OCI-LY7 (cell line): ENCODE results near the gene ULBP3. TPM values are rescaled to one million over a fixed set of nuclear protein-coding genes. Genes with fewer than 3 reads are reported as not detected.
"Not testable (repeated sequence)": the region's sequence is repeated elsewhere in the genome, so short reads cannot be mapped to it uniquely, and the experiment has no call there.

Experiments used
- BruUV-seq: library from RNA; stranded (reverse); fragments of 400-500 nt; replicated peaks from 2 replicates; lab custom pipeline; 2021; lab: Mats Ljungman, UMichigan
- CTCF ChIA-PET: fragments of 300-600 bp; sonication (Branson Sonifier 250); formaldehyde crosslinking; loops from one replicate; lab custom pipeline; 2022; ENCODE audit warnings: antibody characterized with exemption; ENCODE audit not compliant: unreplicated experiment; lab: Charles Lee
- POLR2A ChIA-PET: fragments of 300-600 bp; sonication (Branson Sonifier 250); formaldehyde crosslinking; loops from one replicate; lab custom pipeline; 2022; ENCODE audit warnings: antibody characterized with exemption; lab: Charles Lee
- DNase-seq: peaks from one replicate; pipeline ENCODE4 v3.0.0-alpha.2; 2015; ENCODE audit warnings: low spot score
- H2AFZ ChIP-seq: fragments of 200-600 bp; sonication (generic), shearing (Covaris generic); 2 replicates; pipeline ENCODE4 v1.6.1; 2014; ENCODE audit warnings: mild to moderate bottlenecking, antibody characterized with exemption, low read length, moderate library complexity
- H3K27ac ChIP-seq: fragments of 200-600 bp; sonication (generic); 2 replicates; pipeline ENCODE4 v1.5.1; 2014; ENCODE audit warnings: mixed run types, low read depth, mild to moderate bottlenecking, moderate library complexity, low read length, inconsistent platforms; ENCODE audit not compliant: poor library complexity, severe bottlenecking
- H3K36me3 ChIP-seq: fragments of 200-600 bp; sonication (generic); 2 replicates; pipeline ENCODE4 v1.6.1; 2014; ENCODE audit warnings: mild to moderate bottlenecking, antibody characterized with exemption, low read length, moderate library complexity, mixed read lengths; ENCODE audit not compliant: insufficient read depth
- H3K4me1 ChIP-seq: fragments of 200-600 bp; sonication (generic); 2 replicates; pipeline ENCODE4 v1.5.1; 2014; ENCODE audit warnings: mild to moderate bottlenecking, low read length; ENCODE audit not compliant: insufficient read depth, poor library complexity, severe bottlenecking
- H3K4me2 ChIP-seq: fragments of 200-600 bp; sonication (generic); 2 replicates; pipeline ENCODE4 v1.6.1; 2014; ENCODE audit warnings: mild to moderate bottlenecking, low read length
- H3K4me3 ChIP-seq: fragments of 200-600 bp; sonication (generic); 2 replicates; pipeline ENCODE4 v1.5.1; 2014; ENCODE audit warnings: mild to moderate bottlenecking, low read depth, low read length; ENCODE audit not compliant: poor library complexity, severe bottlenecking
- H3K79me2 ChIP-seq: fragments of 200-600 bp; sonication (generic); 2 replicates; pipeline ENCODE4 v1.6.1; 2016; ENCODE audit warnings: low read depth, mild to moderate bottlenecking, low read length, moderate library complexity, mixed read lengths; ENCODE audit not compliant: insufficient read depth
- H3K9me2 ChIP-seq: fragments of 200-600 bp; sonication (generic); 2 replicates; pipeline ENCODE4 v1.6.1; 2016; ENCODE audit warnings: mild to moderate bottlenecking, low read length, mixed read lengths; ENCODE audit not compliant: insufficient read depth
- H3K9me3 ChIP-seq: fragments of 200-600 bp; sonication (generic); 2 replicates; pipeline ENCODE4 v1.6.1; 2014; ENCODE audit warnings: mild to moderate bottlenecking, mixed run types, low read length, mixed read lengths
- H4K20me1 ChIP-seq: fragments of 200-600 bp; sonication (generic); 2 replicates; pipeline ENCODE4 v1.6.1; 2014; ENCODE audit warnings: mild to moderate bottlenecking, antibody characterized with exemption, low read length, moderate library complexity, mixed read lengths; ENCODE audit not compliant: insufficient read depth
- EZH2phosphoT487 ChIP-seq: fragments of 200-600 bp; sonication (generic); IDR thresholded peaks from 2 replicates; pipeline ENCODE4 v1.6.1; 2018; ENCODE audit warnings: low read depth, borderline replicate concordance, mild to moderate bottlenecking, mixed run types, antibody characterized with exemption, low read length, moderate library complexity, mixed read lengths
- intact Hi-C: fragments of 100-400 bp; cut with micrococcal nuclease; formaldehyde crosslinking; loops from one replicate; pipeline ENCODE4 v1.10.0; 2022; ENCODE audit not compliant: unreplicated experiment
- total RNA-seq, 2 experiments: library from RNA; depleted of rRNA in 1 of 2; stranded (reverse); fragments of >200 nt in 1 of 2; shearing (Covaris generic) in 1 of 2; gene quantifications; 2 replicates each; pipeline ENCODE4 v1.2.3, GENCODE V29; 2014 to 2022
- TF ChIP-seq, protein P1 (sequence below): fragments of 200-600 bp; sonication (generic); conservative IDR thresholded peaks from 2 replicates; pipeline ENCODE4 v1.5.1; 2014; ENCODE audit warnings: mild to moderate bottlenecking, antibody characterized with exemption, low read length, moderate library complexity, mixed read lengths

Gene ULBP3
- total RNA-seq, 2 experiments from 2014 or later: 3.5 to 4.3 TPM

GRCh38 chr6:150024646-150025155 lies 44.2 kb downstream of the ULBP3 start:
- Histone ChIP-seq H3K4me2 (no peak overlapping the region), H3K79me2 (no peaks in the 10 kb centered on the region), H3K36me3 (no peaks in the 10 kb centered on the region), H2AFZ (no peak overlapping the region), H3K4me1 (peaks cover 6% of the 10 kb centered on the region), H4K20me1 (no peaks in the 10 kb centered on the region), H3K27ac (no peak overlapping the region), H3K4me3 (no peak overlapping the region), H3K9me2 (no peaks in the 10 kb centered on the region), H3K9me3 (no peaks in the 10 kb centered on the region)
- TF ChIP-seq EZH2phosphoT487: no peak
- TF ChIP-seq, protein P1, sequence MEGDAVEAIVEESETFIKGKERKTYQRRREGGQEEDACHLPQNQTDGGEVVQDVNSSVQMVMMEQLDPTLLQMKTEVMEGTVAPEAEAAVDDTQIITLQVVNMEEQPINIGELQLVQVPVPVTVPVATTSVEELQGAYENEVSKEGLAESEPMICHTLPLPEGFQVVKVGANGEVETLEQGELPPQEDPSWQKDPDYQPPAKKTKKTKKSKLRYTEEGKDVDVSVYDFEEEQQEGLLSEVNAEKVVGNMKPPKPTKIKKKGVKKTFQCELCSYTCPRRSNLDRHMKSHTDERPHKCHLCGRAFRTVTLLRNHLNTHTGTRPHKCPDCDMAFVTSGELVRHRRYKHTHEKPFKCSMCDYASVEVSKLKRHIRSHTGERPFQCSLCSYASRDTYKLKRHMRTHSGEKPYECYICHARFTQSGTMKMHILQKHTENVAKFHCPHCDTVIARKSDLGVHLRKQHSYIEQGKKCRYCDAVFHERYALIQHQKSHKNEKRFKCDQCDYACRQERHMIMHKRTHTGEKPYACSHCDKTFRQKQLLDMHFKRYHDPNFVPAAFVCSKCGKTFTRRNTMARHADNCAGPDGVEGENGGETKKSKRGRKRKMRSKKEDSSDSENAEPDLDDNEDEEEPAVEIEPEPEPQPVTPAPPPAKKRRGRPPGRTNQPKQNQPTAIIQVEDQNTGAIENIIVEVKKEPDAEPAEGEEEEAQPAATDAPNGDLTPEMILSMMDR: no peak
- DNase-seq: no peak
- intact Hi-C loops: no loop called here
- ChIA-PET CTCF (no interaction called here), POLR2A (no interaction called here)
- BruUV-seq: no TSS peak

DNA sequence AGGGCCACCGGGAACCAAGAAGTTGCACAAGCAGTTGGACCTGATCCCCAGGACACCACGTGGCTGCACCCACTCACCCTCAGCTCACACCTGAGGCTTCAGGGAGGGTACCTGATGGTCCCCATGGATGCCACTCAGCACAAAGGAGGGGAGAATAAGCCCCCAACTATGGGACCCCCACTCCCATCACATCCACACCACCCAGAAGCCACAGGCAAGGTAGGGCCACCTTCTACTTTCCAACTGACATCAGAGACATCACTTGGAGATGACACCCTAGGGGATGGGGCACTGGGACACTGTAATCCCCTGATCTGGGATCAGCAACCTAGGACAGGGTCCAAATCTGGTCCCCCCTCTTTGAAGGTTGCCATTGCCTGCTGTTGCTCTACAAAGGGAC lies 44.9 kb downstream of the ULBP3 start:
- DNase-seq, POLR2A ChIA-PET, H3K36me3 ChIP-seq, H3K27ac ChIP-seq, intact Hi-C loops, H3K4me2 ChIP-seq, H3K4me1 ChIP-seq, BruUV-seq, H3K9me2 ChIP-seq, H3K9me3 ChIP-seq, H3K4me3 ChIP-seq, H2AFZ ChIP-seq, H3K79me2 ChIP-seq, H4K20me1 ChIP-seq, CTCF ChIA-PET: not testable (repeated sequence)

GRCh38 chr6:150021870-150022269 lies 47.1 kb downstream of the ULBP3 start:
- H3K79me2 ChIP-seq, DNase-seq, H3K4me1 ChIP-seq, H3K9me2 ChIP-seq, CTCF ChIA-PET, intact Hi-C loops, H3K27ac ChIP-seq, H4K20me1 ChIP-seq, H3K4me2 ChIP-seq, H3K36me3 ChIP-seq, H3K4me3 ChIP-seq, H2AFZ ChIP-seq, BruUV-seq, POLR2A ChIA-PET, H3K9me3 ChIP-seq: not testable (repeated sequence)
